ENCODE measurements around the gene PKIB.

- no peak for TF ChIP-seq CTCF (IDR thresholded peaks at IDR 0.05)
- TF ChIP-seq POLR2A (IDR thresholded peaks at IDR 0.05) = no peak
Measured at GRCh38 chr6:122657601-122658000, 47.4 kb downstream of the PKIB start.
